Duodenal mucosa (tissue), 2 donors: Measurements from ENCODE around the gene NCOA4.

ENCODE experiments used
- H3K27ac ChIP-seq: one replicate; pipeline ENCODE4 v1.7.0; 2013; ENCODE audit warnings: low read depth, low read length
- H3K27me3 ChIP-seq, 2 donors: one replicate each; pipeline ENCODE4 v1.7.0; 2013; ENCODE audit warnings: low read length in 2 of 2, control low read depth in 1 of 2; ENCODE audit not compliant: insufficient read depth in 2 of 2, control insufficient read depth in 1 of 2
- H3K36me3 ChIP-seq, 2 donors: one replicate each; pipeline ENCODE4 v1.7.0; 2013; ENCODE audit warnings: low read length in 2 of 2, control low read depth in 1 of 2; ENCODE audit not compliant: insufficient read depth in 2 of 2, control insufficient read depth in 1 of 2
- H3K4me1 ChIP-seq, 2 donors: one replicate each; pipeline ENCODE4 v1.7.0; 2013; ENCODE audit warnings: low read length in 2 of 2, control low read depth in 1 of 2; ENCODE audit not compliant: insufficient read depth in 2 of 2, control insufficient read depth in 1 of 2
- H3K4me3 ChIP-seq, 2 donors: one replicate each; pipeline ENCODE4 v1.7.0; 2013; ENCODE audit warnings: low read length in 2 of 2, low read depth in 1 of 2
- H3K9ac ChIP-seq, 2 donors: one replicate each; pipeline ENCODE4 v1.7.0; 2013; ENCODE audit warnings: low read length in 2 of 2, low read depth in 1 of 2
- H3K9me3 ChIP-seq, 2 donors: one replicate each; pipeline ENCODE4 v1.7.0; 2013; ENCODE audit warnings: low read length in 2 of 2, control low read depth in 1 of 2; ENCODE audit not compliant: control insufficient read depth in 1 of 2

Gene NCOA4

GRCh38 chr10:46030091-46030937, at the start of gene NCOA4:
NCOA4 (minus strand) TSS chr10:46030623; CDS start chr10:46016680, 13,943 bp downstream.
- Histone ChIP-seq H3K4me3 (peak within 1 kb of the TSS; percentile 92 to 97), H3K9ac (peak within 1 kb of the TSS; percentile 97 to 99), H3K27ac (peak within 1 kb of the TSS; percentile 90), H3K4me1 (peaks cover 27 to 46% of the 10 kb centered on the region in 2 donors), H3K27me3 (no peaks in the 10 kb centered on the region), H3K9me3 (no peaks in the 10 kb centered on the region), H3K36me3 (peaks cover 0 to 3% of the 10 kb centered on the region in 2 donors)

- no peaks in the 10 kb centered on the region for H3K36me3 ChIP-seq
- no peak overlapping the region for H3K4me3 ChIP-seq
- no peaks in the 10 kb centered on the region for H3K9me3 ChIP-seq
- H3K9ac ChIP-seq = no peak overlapping the region
- no peaks in the 10 kb centered on the region for H3K4me1 ChIP-seq
- H3K27me3 ChIP-seq = no peaks in the 10 kb centered on the region
- H3K27ac ChIP-seq = no peak overlapping the region
Measured at GRCh38 chr10:46079831-46080585, 49.6 kb upstream of the NCOA4 start.

- Histone ChIP-seq H3K36me3 (no peaks in the 10 kb centered on the region), H3K9me3 (no peaks in the 10 kb centered on the region), H3K4me1 (no peaks in the 10 kb centered on the region), H3K4me3 (no peak overlapping the region), H3K27ac (no peak overlapping the region), H3K9ac (no peak overlapping the region), H3K27me3 (no peaks in the 10 kb centered on the region)
Measured at GRCh38 chr10:46077731-46078413, 47.4 kb upstream of the NCOA4 start.

GRCh38 chr10:46077141-46077554, 46.7 kb upstream of the NCOA4 start:
- Histone ChIP-seq H3K4me1 (no peaks in the 10 kb centered on the region), H3K9me3 (no peaks in the 10 kb centered on the region), H3K27ac (no peak overlapping the region), H3K9ac (no peak overlapping the region), H3K36me3 (no peaks in the 10 kb centered on the region), H3K4me3 (no peak overlapping the region), H3K27me3 (no peaks in the 10 kb centered on the region)

GRCh38 chr10:46075869-46076268, 45.4 kb upstream of the NCOA4 start:
- no peaks in the 10 kb centered on the region for H3K36me3 ChIP-seq
- no peak overlapping the region for H3K27ac ChIP-seq
- H3K27me3 ChIP-seq = no peaks in the 10 kb centered on the region
- no peak overlapping the region for H3K9ac ChIP-seq
- H3K9me3 ChIP-seq = no peaks in the 10 kb centered on the region
- no peaks in the 10 kb centered on the region for H3K4me1 ChIP-seq
- no peak overlapping the region for H3K4me3 ChIP-seq

- Histone ChIP-seq H3K4me3 (no peak overlapping the region), H3K36me3 (no peaks in the 10 kb centered on the region), H3K4me1 (no peaks in the 10 kb centered on the region), H3K27ac (no peak overlapping the region), H3K9me3 (no peaks in the 10 kb centered on the region), H3K27me3 (no peaks in the 10 kb centered on the region), H3K9ac (no peak overlapping the region)
Measured at GRCh38 chr10:46074196-46074946, 43.9 kb upstream of the NCOA4 start.

GRCh38 chr10:46073564-46073963, 43.1 kb upstream of the NCOA4 start:
- no peak overlapping the region for H3K27ac ChIP-seq
- no peak overlapping the region for H3K4me3 ChIP-seq
- H3K36me3 ChIP-seq = no peaks in the 10 kb centered on the region
- no peaks in the 10 kb centered on the region for H3K27me3 ChIP-seq
- no peak overlapping the region for H3K9ac ChIP-seq
- H3K4me1 ChIP-seq = no peaks in the 10 kb centered on the region
- no peaks in the 10 kb centered on the region for H3K9me3 ChIP-seq

- Histone ChIP-seq H3K4me1 (no peaks in the 10 kb centered on the region), H3K36me3 (no peaks in the 10 kb centered on the region), H3K9ac (no peak overlapping the region), H3K27ac (no peak overlapping the region), H3K27me3 (no peaks in the 10 kb centered on the region), H3K9me3 (no peaks in the 10 kb centered on the region), H3K4me3 (no peak overlapping the region)
Measured at GRCh38 chr10:46070749-46071148, 40.3 kb upstream of the NCOA4 start.

- Histone ChIP-seq H3K9ac (no peak overlapping the region), H3K9me3 (no peaks in the 10 kb centered on the region), H3K27me3 (no peaks in the 10 kb centered on the region), H3K27ac (no peak overlapping the region), H3K36me3 (no peaks in the 10 kb centered on the region), H3K4me3 (no peak overlapping the region), H3K4me1 (no peaks in the 10 kb centered on the region)
Measured at GRCh38 chr10:46069771-46070463, 39.5 kb upstream of the NCOA4 start.
